Suprapubic skin (tissue), 4 donors: ENCODE results near the gene TRAPPC10. TPM values are rescaled to one million over a fixed set of nuclear protein-coding genes. Genes with fewer than 3 reads are reported as not detected.

Experiments used
- DNase-seq, 2 donors: peaks; one replicate each; pipeline ENCODE4 v3.0.0-alpha.2; 2019; ENCODE audit warnings: low spot score in 2 of 2
- H3K27ac ChIP-seq: fragments of 200-600 bp; sonication (generic); one replicate; pipeline ENCODE4 v1.5.1; 2019
- H3K27me3 ChIP-seq: fragments of 200-600 bp; sonication (generic); one replicate; pipeline ENCODE4 v1.5.1; 2019
- H3K36me3 ChIP-seq: fragments of 200-600 bp; sonication (generic); one replicate; pipeline ENCODE4 v1.5.1; 2019
- H3K4me1 ChIP-seq: fragments of 200-600 bp; sonication (generic); one replicate; pipeline ENCODE4 v1.5.1; 2019
- H3K4me3 ChIP-seq: fragments of 200-600 bp; sonication (generic); one replicate; pipeline ENCODE4 v1.5.1; 2019; ENCODE audit warnings: mild to moderate bottlenecking
- H3K9me3 ChIP-seq: fragments of 200-600 bp; sonication (generic); one replicate; pipeline ENCODE4 v1.5.1; 2019
- CTCF ChIP-seq, 2 donors: fragments of 200-600 bp in 1 of 2; fragments of 450-650 bp in 1 of 2; sonication (generic) in 1 of 2; IDR thresholded peaks; one replicate each; pipeline ENCODE4 v1.5.1; 2016 to 2019; ENCODE audit warnings: antibody characterized with exemption in 2 of 2, mild to moderate bottlenecking in 1 of 2, moderate library complexity in 1 of 2
- EP300 ChIP-seq: sonication (generic); formaldehyde crosslinking; IDR thresholded peaks from one replicate; pipeline ENCODE4 v1.6.1; 2017; ENCODE audit warnings: antibody characterized with exemption
- POLR2A ChIP-seq, 2 donors: fragments of 450-650 bp; IDR thresholded peaks; one replicate each; pipeline ENCODE4 v1.6.1; 2017; ENCODE audit warnings: antibody characterized with exemption in 2 of 2, mild to moderate bottlenecking in 2 of 2, moderate library complexity in 2 of 2
- POLR2AphosphoS5 ChIP-seq, 3 donors: sonication (generic); formaldehyde crosslinking; IDR thresholded peaks; one replicate each; pipeline ENCODE4 v1.6.1; 2017; ENCODE audit warnings: antibody characterized with exemption in 3 of 3
- WGBS: methylation state at CpG from one replicate; pipeline ENCODE4 v1.1.5; 2018; 5-methylcytosine and 5-hydroxymethylcytosine counted together
- total RNA-seq, 4 donors: library from RNA; depleted of rRNA; stranded (reverse); fragments of >200 nt; gene quantifications; one replicate each; pipeline ENCODE4 v1.1.0, GENCODE V29; 2016

The TRAPPC10 gene
- total RNA-seq, 4 donors from 2014 or later, result 31.0 to 51.8 (median 43.0) TPM

GRCh38 chr21:44024257-44024656, 12.1 kb downstream of the TRAPPC10 start:
- WGBS, result 46% methylated on average over 1 of the region's 1 CpG
- no peaks in the 10 kb centered on the region for H3K36me3 ChIP-seq
- H3K4me3 ChIP-seq, result no peak overlapping the region
- DNase-seq, result peak; percentile 12 to 13
- no peaks in the 10 kb centered on the region for H3K27me3 ChIP-seq
- H3K4me1 ChIP-seq, result peaks cover 36% of the 10 kb centered on the region
- H3K9me3 ChIP-seq, result no peaks in the 10 kb centered on the region
- no peak overlapping the region for H3K27ac ChIP-seq
- TF ChIP-seq POLR2AphosphoS5 (IDR thresholded peaks at IDR 0.05) (no peak), EP300 (no peak), POLR2A (IDR thresholded peaks at IDR 0.05) (no peak), CTCF (IDR thresholded peaks at IDR 0.05) (no peak)

GRCh38 chr21:44024887-44025353, 12.8 kb downstream of the TRAPPC10 start:
- DNase-seq, result peak; percentile 75 to 76
- H3K36me3 ChIP-seq, result no peaks in the 10 kb centered on the region
- no peak overlapping the region for H3K4me3 ChIP-seq
- H3K27ac ChIP-seq, result peak overlapping the region; percentile 38
- 33% methylated on average over 8 of the region's 8 CpGs for WGBS
- H3K4me1 ChIP-seq, result peaks cover 36% of the 10 kb centered on the region
- no peaks in the 10 kb centered on the region for H3K9me3 ChIP-seq
- no peaks in the 10 kb centered on the region for H3K27me3 ChIP-seq
- TF ChIP-seq CTCF (IDR thresholded peaks at IDR 0.05), result peak in 1 of 2 donors; percentile 3
- no peak for TF ChIP-seq POLR2A (IDR thresholded peaks at IDR 0.05)

GRCh38 chr21:44027607-44028286, 15.6 kb downstream of the TRAPPC10 start:
- DNase-seq, result no peak
- Histone ChIP-seq H3K4me3 (no peak overlapping the region), H3K9me3 (no peaks in the 10 kb centered on the region), H3K4me1 (peaks cover 30% of the 10 kb centered on the region), H3K36me3 (peaks cover 3% of the 10 kb centered on the region), H3K27ac (no peak overlapping the region), H3K27me3 (no peaks in the 10 kb centered on the region)
- WGBS, result 87% methylated on average over 7 of the region's 8 CpGs
- no peak for TF ChIP-seq POLR2AphosphoS5 (IDR thresholded peaks at IDR 0.05)
- TF ChIP-seq EP300, result no peak
- TF ChIP-seq POLR2A (IDR thresholded peaks at IDR 0.05), result no peak
- no peak for TF ChIP-seq CTCF (IDR thresholded peaks at IDR 0.05)

GRCh38 chr21:44028287-44028659, 16.2 kb downstream of the TRAPPC10 start:
- DNase-seq, result no peak
- 93% methylated on average over 6 of the region's 6 CpGs for WGBS
- H3K4me1 ChIP-seq, result peaks cover 30% of the 10 kb centered on the region
- H3K9me3 ChIP-seq, result no peaks in the 10 kb centered on the region
- TF ChIP-seq POLR2AphosphoS5 (IDR thresholded peaks at IDR 0.05), result no peak
- TF ChIP-seq EP300, result no peak
- no peak for TF ChIP-seq POLR2A (IDR thresholded peaks at IDR 0.05)
- TF ChIP-seq CTCF (IDR thresholded peaks at IDR 0.05), result no peak
- H3K27me3 ChIP-seq, result no peaks in the 10 kb centered on the region
- peaks cover 8% of the 10 kb centered on the region for H3K36me3 ChIP-seq
- H3K27ac ChIP-seq, result no peak overlapping the region
- H3K4me3 ChIP-seq, result no peak overlapping the region

- Histone ChIP-seq H3K9me3 (no peaks in the 10 kb centered on the region), H3K27ac (no peak overlapping the region), H3K27me3 (no peaks in the 10 kb centered on the region), H3K4me1 (peaks cover 22% of the 10 kb centered on the region), H3K36me3 (peaks cover 19% of the 10 kb centered on the region), H3K4me3 (no peak overlapping the region)
- TF ChIP-seq POLR2AphosphoS5 (IDR thresholded peaks at IDR 0.05) (no peak), EP300 (no peak), POLR2A (IDR thresholded peaks at IDR 0.05) (no peak), CTCF (IDR thresholded peaks at IDR 0.05) (no peak)
- DNase-seq, result no peak
- WGBS, result 100% methylated on average over 6 of the region's 6 CpGs
These were observed 17.5 kb downstream of the TRAPPC10 start for GRCh38 chr21:44029460-44030087.
